GM21360 (cell line): ENCODE measurements around the gene NAALADL2.
A peak's percentile ranks its signal among the peaks of the same experiment; 100 is the strongest.
"Not testable (repeated sequence)": the region's sequence is repeated elsewhere in the genome, so short reads cannot be mapped to it uniquely, and the experiment has no call there.

ENCODE experiments used
- ATAC-seq: cut with Tn5 transposase; IDR thresholded peaks from one replicate; pipeline ENCODE4 v1.9.1; 2021; ENCODE audit warnings: mild to moderate bottlenecking, moderate library complexity; ENCODE audit not compliant: unreplicated experiment

Gene NAALADL2

DNA sequence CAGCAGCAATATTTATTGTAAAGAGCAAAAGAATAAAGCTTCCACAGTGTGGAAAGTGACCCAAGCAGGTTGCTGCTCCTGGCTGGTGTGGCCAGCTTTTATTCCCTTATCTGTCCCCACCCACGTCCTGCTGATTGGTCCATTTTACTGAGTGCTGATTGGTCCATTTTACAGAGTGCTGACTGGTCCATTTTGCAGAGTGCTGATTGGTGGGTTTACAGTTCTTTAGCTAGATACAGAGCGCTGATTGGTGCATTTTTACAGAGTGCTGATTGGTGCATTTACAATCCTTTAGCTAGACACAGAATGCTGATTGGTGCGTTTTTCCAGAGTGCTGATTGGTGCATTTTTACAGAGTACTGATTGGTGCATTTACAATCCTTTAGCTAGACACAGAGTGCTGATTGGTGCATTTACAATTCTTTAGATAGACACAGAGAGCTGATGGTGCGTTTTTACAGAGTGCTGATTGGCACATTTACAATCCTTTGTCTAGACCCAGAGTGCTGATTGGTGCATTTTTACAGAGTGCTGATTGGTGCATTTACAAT lies 601.8 kb downstream of the NAALADL2 start:
- not testable (repeated sequence) for ATAC-seq

DNA sequence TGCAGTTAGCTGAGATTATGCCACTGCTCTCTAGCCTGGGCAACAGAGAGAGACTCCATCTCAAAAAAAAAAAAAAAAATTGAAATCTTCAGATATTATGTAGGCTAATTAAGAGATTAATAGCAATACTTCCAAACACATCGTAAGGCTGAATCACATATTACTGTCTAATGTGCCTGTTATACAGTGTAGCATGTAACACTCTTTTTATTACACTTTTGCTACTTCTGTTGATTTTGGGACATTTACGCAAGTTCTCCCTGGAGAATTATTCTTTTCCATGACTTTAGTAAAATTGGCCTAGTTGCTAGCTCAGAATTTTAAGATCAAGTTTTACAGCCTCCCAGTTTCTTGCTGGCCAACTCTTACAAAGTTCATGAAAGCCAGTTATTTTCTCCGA lies 605.2 kb downstream of the NAALADL2 start:
- ATAC-seq, result no peak

DNA sequence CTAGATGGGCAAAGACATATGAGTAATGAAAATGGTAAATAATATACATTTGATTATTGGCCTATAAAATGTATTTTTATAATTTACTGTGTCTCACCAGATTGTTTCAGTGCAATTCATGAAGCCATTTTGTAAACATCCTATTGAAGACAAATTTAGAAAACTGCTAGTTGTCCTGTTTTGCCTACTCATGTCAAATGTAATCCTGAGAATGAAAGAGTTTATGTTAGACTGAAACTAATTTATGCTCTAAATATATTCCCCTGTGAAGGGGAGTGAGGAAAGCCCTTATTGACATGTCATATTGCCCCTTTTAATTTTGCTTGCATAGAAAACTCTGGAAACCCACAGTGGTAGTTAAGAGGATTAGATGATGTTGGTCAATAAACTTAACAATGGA lies 610.0 kb downstream of the NAALADL2 start:
- ATAC-seq, result no peak

DNA sequence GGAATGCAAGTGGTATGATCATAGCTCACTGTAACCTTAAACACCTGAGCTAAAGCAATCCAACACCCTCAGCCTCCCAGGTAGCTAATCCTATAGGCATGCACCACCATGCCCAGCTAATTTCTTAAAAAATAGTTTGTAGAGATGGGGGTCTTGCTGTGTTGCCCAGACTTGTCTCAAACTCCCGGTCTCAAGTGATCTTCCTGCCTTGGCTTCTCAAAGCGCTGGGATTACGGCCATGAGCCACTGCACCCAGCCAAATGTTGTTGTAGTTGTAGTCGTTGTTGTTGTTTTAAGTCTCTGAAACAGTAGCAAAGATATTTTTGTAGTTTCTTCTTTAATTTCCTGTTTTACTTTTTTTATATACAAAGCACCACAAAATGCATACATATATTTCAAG lies 616.6 kb downstream of the NAALADL2 start:
- ATAC-seq, result no peak

DNA sequence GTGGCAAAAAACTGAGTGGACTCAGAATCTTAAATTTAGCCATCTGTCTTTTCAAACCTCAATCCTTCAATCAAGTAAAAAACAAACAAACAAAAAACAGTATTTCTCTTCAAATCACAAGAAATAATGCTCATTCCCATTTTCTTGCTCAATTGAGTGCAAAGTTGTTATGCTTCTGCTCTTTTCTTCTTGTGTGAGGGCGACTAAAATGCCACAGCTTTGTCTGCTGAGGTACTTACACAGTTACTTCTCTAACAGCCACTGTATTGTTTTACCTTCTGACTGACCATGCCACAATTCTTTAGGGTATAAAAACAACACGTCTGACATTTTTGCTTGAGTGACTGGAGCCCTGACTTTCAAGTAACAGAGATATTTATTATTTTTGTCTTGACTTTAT lies 617.4 kb downstream of the NAALADL2 start:
- no peak for ATAC-seq

DNA sequence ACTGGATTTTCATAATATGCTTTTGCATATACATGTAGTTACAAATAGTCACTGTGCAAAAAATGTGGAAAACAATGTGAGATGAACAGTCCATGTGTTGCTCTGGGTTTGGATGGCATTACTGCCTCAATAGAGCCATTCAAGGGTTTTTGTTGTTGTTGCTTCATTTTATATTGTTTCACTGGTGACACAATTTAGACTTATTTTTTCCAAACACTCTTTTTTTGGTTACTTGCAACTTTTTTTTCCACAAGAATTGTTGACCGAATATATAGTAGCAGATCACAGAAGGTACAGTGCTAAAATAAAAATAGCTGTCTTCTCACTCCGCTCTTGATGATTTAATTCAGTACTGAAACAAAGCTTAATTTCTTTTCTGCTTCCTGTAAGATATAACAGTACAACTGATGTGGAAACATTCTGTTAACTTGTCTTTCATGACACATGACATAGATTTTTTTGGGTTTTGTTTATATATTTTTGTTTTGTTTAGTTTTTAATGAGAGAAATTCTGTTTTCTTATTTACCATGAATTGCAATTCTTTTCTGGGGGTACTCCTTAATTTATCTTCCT lies 618.6 kb downstream of the NAALADL2 start:
- ATAC-seq, result peak; percentile 94

DNA sequence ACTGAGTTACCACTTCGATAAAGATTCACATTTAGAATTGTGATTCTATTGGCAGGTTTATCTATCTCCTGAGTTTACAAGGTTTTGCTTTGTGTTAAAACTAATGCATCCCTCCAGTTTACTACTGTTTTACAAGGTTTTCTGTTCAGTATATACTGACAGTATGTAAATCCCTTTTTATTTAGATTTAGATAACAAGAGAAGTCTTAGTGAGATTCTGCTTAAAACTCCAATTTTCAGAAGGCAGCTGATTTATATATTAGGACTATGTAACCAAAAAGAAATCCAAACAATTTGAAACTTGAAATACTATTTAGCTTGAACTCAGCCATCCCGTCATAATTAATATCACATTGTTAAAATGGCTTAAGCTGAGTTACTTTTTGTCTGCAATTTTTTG lies 619.2 kb downstream of the NAALADL2 start:
- no peak for ATAC-seq

DNA sequence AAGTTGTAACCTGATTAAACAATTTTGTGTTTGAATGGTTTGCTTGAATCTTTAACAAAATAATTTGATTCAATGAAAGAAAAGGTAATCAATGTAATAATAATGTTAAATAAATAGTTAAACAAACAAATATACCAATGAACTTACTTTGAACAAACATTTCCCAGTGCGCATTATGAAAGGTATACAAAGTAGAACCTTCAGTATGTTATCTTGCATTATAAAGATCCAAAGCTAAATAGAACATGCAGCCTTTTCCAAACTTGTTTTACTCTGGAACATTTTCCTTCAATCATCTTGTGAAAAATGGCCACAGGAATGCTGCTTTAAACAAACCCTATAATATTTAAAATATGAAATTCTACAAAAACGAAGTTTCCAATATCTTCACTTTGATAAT lies 620.0 kb downstream of the NAALADL2 start:
- ATAC-seq, result no peak

DNA sequence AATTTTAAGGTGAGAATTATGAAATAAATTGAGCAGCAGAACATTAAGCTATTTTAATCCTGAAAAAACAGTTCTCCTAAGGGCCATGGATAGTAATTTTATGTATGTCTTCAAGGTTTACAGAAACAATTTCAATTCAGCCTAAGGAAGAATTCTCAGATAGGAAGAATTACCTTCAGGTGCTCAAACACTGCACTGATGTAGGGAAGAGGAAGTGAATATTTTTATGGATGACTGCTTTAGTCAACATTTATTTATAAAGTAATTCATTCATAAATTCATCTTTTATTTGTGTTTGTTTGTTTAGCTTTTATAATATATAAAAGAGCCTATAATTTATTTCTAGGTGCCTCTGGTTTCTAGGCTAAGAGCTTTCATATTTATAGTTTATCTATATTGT lies 620.7 kb downstream of the NAALADL2 start:
- ATAC-seq, result no peak

DNA sequence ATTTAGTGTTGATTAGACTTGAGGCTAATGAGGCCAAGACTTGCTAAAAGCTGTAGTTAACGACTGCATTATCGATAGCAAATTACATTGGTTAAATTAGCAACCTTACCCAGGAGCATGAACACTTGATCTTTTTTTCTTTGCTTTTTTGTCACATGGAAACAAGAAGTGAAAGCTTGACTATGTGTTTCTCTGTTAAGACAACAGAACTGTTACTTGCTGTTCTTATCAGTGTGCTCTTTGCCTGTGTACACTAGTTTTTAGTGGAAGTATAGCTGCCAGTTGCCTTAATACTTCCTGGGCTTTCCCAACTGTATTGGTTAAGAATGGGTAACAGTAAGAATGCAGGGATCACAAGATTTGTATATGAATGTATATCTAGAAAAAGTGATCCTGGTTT lies 625.5 kb downstream of the NAALADL2 start:
- ATAC-seq, result peak; percentile 43

DNA sequence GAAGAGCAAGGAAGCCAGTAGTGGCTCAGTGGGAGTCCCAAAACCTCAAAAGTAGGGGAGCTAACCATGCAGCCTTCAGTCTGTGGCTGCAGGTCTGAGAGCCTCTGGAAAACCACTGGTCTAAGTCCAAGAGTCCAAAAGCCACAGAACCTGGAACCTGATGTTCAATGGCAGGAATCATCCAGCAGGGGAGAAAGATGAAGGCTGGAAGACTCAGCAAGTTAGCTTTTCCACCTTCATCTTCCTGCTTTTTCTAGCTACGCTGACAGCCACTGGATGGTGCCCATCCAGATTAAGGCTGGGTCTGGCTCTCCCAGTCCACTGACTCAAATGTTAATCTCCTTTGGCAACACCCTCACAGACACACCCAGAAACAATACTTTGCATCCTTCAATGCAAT lies 626.3 kb downstream of the NAALADL2 start:
- ATAC-seq, result no peak

DNA sequence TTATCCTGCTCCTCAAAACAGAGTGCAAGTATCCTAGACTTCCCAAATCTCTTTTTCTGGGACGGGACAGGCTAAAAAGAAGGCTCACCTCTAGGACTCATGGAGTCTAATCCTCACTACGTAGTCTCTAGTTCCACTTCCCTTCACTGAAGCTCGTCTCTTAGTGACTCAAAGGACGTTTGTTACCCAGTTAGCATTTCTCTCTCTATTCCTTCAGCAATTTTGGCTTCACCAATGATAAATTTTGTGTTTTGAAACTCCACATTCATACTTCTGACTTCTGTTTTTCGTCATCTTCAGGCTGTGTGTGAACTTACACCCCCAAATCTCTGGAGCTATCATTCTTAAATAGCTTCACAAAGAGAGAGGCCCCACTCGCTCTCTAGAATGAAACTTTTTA lies 627.1 kb downstream of the NAALADL2 start:
- ATAC-seq, result peak; percentile 48

DNA sequence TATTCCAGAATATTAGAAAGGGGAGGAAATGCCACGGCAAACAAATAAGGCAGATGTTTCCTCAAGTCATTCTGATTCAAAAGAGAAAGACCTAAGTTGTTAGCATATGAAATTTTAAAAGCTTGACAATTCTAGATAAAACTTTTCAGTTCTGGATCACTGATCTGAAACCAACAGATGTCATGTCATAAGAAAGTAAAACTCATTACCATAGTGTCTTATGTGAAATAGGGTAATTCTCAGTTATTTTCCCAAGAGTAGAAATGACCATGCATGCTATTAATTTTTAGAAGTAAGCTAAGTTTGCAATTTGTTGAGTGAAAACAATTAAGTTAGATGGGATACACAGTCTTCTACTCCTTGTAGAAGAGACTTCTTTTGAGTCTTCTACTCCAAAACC lies 630.3 kb downstream of the NAALADL2 start:
- ATAC-seq, result peak; percentile 62

DNA sequence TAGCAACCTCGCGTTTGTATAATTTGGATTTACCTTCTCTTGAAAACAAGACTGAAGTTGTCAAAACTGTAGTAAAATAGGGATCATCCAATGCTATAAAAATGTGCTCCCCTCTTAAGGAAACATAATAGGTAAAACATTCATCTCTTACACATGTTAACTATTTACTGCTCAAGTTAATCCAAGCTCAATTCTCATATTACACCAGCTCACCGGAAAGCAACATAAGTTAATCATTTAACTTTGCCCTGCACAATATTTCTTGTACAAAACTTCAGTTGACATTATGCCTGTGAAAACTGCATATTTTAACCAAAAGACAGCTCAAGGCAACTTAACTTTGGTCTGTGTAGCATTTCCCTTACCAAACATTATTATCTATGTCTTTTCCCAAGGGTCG lies 634.2 kb downstream of the NAALADL2 start:
- no peak for ATAC-seq

DNA sequence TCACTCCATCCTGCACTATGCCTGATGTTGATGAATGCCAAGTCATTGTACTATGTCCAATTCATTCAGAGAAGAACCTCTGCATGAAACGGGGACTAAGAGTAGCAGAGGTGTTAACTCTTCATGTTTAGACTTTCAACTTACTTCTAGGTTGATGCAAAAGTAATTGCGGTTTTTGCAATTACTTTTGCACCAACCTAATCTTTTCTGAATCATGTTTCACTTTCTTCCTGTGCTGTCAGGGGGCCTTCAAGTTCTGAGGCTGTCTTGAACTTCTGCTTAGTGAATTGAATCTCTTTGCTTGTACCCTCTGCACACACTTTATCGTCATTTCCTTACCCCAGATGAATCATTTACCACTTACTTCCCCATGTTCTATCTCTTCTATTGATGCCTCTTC lies 636.2 kb downstream of the NAALADL2 start:
- no peak for ATAC-seq

DNA sequence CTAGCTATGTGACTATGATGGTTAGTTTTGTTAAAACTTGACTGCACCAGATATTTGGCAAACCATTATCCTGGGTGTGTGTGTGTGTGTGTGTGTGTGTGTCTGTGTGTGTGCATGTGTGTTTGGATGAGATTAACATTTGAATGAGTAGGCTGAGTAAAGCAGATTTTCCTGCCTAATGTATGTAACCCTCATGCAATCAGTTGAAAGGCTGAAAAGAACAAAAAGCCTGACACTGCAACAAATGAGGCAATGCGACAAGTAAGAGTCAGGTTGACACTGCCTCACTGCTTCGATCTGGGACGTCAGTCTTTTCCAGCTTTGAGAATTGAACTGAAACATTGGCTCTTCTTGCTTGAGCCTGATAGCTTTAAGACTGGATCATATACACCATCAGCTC lies 643.0 kb downstream of the NAALADL2 start:
- ATAC-seq, result no peak

DNA sequence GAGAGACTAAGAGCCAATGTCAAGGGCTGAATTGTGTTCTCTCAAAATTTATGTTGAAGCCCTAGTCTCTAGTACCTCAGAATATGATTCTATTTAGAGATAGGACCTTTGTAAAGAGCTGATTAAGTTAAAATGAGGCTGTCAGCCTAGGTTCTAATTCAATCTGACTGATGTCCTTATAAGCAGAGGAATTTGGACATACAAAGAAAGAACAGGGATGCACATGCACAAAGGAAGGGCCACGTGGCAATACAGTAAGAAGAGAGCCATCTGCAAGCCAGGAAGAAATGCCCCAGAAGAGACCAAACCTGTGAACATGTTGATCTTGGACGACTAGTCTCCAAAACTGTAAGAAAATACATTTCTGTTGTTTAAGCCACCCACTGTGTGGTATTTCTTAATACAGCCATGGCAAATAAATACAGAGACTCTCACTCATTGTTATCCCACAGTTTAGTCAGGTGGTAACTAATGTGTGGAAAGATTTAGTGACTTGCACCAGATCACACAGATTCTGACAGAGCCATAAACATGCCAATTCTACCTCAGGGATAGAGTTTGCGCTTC lies 652.2 kb downstream of the NAALADL2 start:
- no peak for ATAC-seq

DNA sequence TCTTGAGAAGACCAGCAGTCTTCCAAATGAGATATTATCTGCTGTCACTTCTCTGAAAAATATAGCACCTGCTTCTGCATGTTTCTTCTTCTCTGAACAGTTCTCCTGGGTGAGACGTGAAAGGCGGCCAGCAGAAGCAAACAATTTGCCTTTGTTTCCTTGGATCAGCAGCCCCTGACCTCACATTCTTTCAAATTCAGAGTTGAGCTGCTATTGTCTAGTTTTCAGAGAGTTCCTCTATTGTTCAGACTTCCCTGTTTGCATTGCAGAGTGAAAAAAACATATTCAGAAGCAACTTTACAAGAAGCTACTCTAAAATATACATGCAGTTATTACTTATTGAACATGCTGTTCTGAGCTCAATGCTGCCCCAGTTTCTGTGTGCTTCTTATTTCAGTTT lies 653.6 kb downstream of the NAALADL2 start:
- ATAC-seq, result no peak

DNA sequence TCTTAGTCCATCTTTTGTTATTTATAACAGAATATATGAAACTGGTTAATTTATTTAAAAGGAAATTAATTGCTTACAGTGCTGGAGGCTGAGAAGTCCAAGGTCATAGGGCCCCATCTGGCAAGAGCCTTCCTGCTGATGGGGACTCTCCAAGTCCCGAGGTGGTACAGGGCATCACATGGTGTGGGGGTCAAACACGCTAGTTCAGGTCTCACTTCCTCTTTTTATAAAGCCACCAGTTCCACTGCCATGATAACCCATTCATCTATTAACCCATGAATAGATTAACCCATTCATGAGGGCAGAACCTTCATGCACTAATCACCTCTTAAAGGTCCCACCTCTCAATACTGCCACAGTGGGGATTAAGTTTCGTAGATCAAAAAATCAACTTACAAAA lies 659.3 kb downstream of the NAALADL2 start:
- peak; percentile 71 for ATAC-seq

DNA sequence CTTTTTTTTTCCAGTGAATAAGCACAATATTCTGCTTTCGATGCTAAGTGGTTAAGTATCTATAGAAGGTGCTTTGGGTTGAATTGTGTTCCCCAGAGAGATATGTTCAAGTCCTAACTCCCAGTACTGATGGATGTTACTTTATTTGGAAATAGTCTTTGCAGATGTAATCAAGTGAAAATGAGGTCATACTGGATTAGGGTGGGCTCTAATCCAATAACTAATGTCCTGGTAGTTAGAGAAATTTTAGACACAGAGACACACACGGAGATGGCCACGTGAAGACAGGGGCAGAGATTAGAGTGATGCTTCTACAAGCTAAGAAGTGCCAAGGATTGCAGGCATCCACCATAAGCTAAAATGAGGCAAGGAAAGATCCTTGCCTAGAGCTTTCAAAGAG lies 662.3 kb downstream of the NAALADL2 start:
- ATAC-seq, result no peak

DNA sequence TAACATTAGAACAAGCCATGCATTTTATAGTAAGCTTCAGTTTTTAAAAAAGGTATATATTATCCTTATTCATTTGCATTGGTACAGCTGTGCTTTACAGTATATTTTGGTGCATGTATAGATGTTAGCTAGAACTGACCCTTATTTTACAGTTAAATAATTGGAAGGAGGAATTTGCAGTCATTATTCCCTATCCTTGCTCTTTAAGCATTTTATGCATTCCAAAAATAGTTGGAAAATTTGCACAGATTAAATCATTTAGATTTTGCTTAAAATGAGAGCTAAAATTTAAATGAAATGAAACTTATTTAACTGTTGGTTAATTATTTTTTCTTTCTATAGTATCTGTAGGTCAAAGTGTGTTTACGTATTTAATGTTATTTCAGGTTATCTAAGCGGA lies 667.1 kb downstream of the NAALADL2 start:
- ATAC-seq, result no peak

DNA sequence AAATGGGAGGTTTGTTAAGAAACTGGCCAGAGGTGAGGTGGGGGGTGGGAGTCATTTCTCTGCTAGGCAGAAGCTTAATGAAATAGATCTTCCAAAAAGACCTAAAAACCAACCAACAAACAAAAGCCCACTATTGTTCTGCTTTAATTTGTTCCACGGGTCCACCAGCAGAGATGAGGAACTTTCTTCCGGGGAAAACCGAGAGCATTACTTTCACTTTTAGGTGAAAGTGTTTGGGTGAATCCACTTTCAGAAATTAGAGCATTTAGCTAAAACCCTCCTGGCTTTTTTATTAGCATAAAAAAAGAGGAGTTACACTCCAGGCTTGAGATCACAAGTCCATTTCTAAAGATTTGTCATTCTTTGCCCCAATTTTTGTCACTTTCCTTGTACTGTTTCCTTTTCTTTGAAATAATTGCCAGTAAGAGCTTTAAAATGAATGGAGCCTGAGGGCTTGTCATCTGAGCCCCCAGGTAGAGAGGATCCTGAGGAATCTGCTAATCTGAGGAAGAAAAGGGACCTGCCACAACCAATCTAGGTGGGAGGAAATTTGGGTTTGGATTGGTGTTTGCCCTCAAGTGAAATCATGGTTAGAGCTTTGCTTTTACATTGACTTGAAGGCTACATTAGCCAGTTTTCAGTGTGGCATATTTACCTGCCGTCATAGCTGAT lies 667.6 kb downstream of the NAALADL2 start:
- ATAC-seq, result no peak
